GM12878 (cell line): ENCODE measurements around the gene RP2. TPM values are rescaled to one million over a fixed set of nuclear protein-coding genes. Genes with fewer than 3 reads are reported as not detected.

Experiments used
- ATAC-seq: fragments of 200-7000 bp; cut with Tn5 transposase; 3 replicates; pipeline ENCODE4 v1.9.1; 2020; ENCODE audit warnings: mild to moderate bottlenecking, moderate library complexity
- BruUV-seq: library from RNA; stranded (reverse); fragments of 400-500 nt; replicated peaks from 2 replicates; lab custom pipeline; 2021; lab: Mats Ljungman, UMichigan
- CTCF ChIA-PET: fragments of 300-600 bp; sonication (Branson Sonifier 250); formaldehyde crosslinking; extraction: SDS; loops from one replicate; lab custom pipeline; 2021; ENCODE audit warnings: inconsistent platforms; lab: Yijun Ruan, JAX
- POLR2A ChIA-PET: fragments of 350-600 bp; formaldehyde crosslinking; extraction: SDS; loops from one replicate; lab custom pipeline; 2021; ENCODE audit warnings: inconsistent platforms; lab: Charles Lee
- RAD21 ChIA-PET: fragments of 300-600 bp; sonication (Branson Sonifier 250); formaldehyde crosslinking; loops from one replicate; lab custom pipeline; 2023; ENCODE audit warnings: antibody characterized with exemption; ENCODE audit not compliant: unreplicated experiment; lab: Charles Lee
- SMC1A ChIA-PET: fragments of 300-600 bp; sonication (Branson Sonifier 250); formaldehyde crosslinking; loops from one replicate; lab custom pipeline; 2023; ENCODE audit not compliant: unreplicated experiment, uncharacterized antibody; lab: Charles Lee
- DNase-seq: peaks from one replicate; pipeline ENCODE4 v3.0.0-alpha.2; 2011; ENCODE audit warnings: low read depth, low spot score
- FAIRE-seq: peaks from 3 replicates; lab custom pipeline; 2011; peaks lifted over from hg19 to GRCh38; lab: Jason Lieb, UNC
- H2AFZ ChIP-seq: 2 replicates; pipeline ENCODE4 v1.6.0; 2011; ENCODE audit warnings: low read depth, low read length, control low read depth; ENCODE audit not compliant: control insufficient read depth
- H3K27ac ChIP-seq: 2 replicates; pipeline ENCODE4 v1.5.1; 2011; ENCODE audit warnings: control low read depth; ENCODE audit not compliant: control insufficient read depth, insufficient read depth
- H3K27me3 ChIP-seq, 2 experiments: replicated peaks in 1 of 2; 2 replicates each; pipeline versions ENCODE4 v1.6.0 to v1.6.1; 2011; ENCODE audit warnings: low read length in 1 of 2; ENCODE audit not compliant: control insufficient read depth in 2 of 2, insufficient read depth in 2 of 2
- H3K36me3 ChIP-seq, 2 experiments: 2 replicates each; pipeline ENCODE4 v1.5.1; 2011; ENCODE audit warnings: low read length in 1 of 2; ENCODE audit not compliant: control insufficient read depth in 2 of 2, insufficient read depth in 2 of 2
- H3K4me1 ChIP-seq: 2 replicates; pipeline ENCODE4 v1.6.1; 2011; ENCODE audit warnings: mild to moderate bottlenecking, low read length, moderate library complexity, mixed read lengths; ENCODE audit not compliant: control insufficient read depth, insufficient read depth
- H3K4me2 ChIP-seq: 2 replicates; pipeline ENCODE4 v1.6.0; 2011; ENCODE audit warnings: control low read depth; ENCODE audit not compliant: control insufficient read depth, insufficient read depth
- H3K4me3 ChIP-seq: fragments of 200-600 bp; sonication (generic); 2 replicates; pipeline ENCODE4 v1.5.1; 2016
- H3K79me2 ChIP-seq: 2 replicates; pipeline ENCODE4 v1.6.0; 2011; ENCODE audit warnings: low read length; ENCODE audit not compliant: control insufficient read depth, insufficient read depth
- H3K9ac ChIP-seq: 2 replicates; pipeline ENCODE4 v1.8.0; 2011; ENCODE audit warnings: low read length, control low read depth, mixed read lengths; ENCODE audit not compliant: control insufficient read depth, insufficient read depth
- H3K9me3 ChIP-seq: replicated peaks from 3 replicates; pipeline ENCODE4 v1.5.1; 2011; ENCODE audit warnings: mild to moderate bottlenecking, low read length; ENCODE audit not compliant: control insufficient read depth, insufficient read depth
- H4K20me1 ChIP-seq: 2 replicates; pipeline ENCODE4 v1.6.0; 2011; ENCODE audit not compliant: control insufficient read depth, insufficient read depth
- ATF7 ChIP-seq: fragments of 450-650 bp; IDR thresholded peaks from 2 replicates; pipeline ENCODE4 v1.6.1; 2016; ENCODE audit warnings: low read depth, mild to moderate bottlenecking
- BRCA1 ChIP-seq: IDR thresholded peaks from 2 replicates; pipeline ENCODE4 v1.6.1; 2011; ENCODE audit warnings: low read depth, low read length, improper control_type of control experiment
- CHD2 ChIP-seq: IDR thresholded peaks from 2 replicates; pipeline ENCODE4 v1.6.1; 2011; ENCODE audit warnings: low read depth, low read length, improper control_type of control experiment, borderline replicate concordance
- EGR1 ChIP-seq, 2 experiments: IDR thresholded peaks; 1 replicate in 1 of 2; 2 replicates in 1 of 2; pipeline ENCODE4 v1.6.1; 2011 to 2012; ENCODE audit warnings: low read depth in 2 of 2, low read length in 2 of 2, borderline replicate concordance in 1 of 2, mild to moderate bottlenecking in 1 of 2, moderate library complexity in 1 of 2
- ELK1 ChIP-seq: IDR thresholded peaks from 2 replicates; pipeline ENCODE4 v1.6.1; 2012; ENCODE audit warnings: low read depth, low read length, improper control_type of control experiment
- HDGF ChIP-seq: fragments of 450-650 bp; IDR thresholded peaks from 2 replicates; pipeline ENCODE4 v1.6.1; 2016; ENCODE audit warnings: antibody characterized with exemption
- MAX ChIP-seq: IDR thresholded peaks from 2 replicates; pipeline ENCODE4 v1.6.1; 2012; ENCODE audit warnings: low read depth, low read length, improper control_type of control experiment
- MEF2B ChIP-seq: fragments of 450-650 bp; IDR thresholded peaks from 2 replicates; pipeline ENCODE4 v1.6.1; 2018; ENCODE audit warnings: mild to moderate bottlenecking, moderate library complexity; ENCODE audit not compliant: partially characterized antibody, poor library complexity, severe bottlenecking
- MXI1 ChIP-seq: fragments of 150-350 bp; IDR thresholded peaks from 2 replicates; pipeline ENCODE4 v1.6.1; 2011; ENCODE audit warnings: low read depth, mild to moderate bottlenecking, inconsistent platforms, low read length, improper control_type of control experiment
- MYB ChIP-seq: fragments of 150-350 bp; IDR thresholded peaks from 2 replicates; pipeline ENCODE4 v1.6.1; 2014; ENCODE audit warnings: mild to moderate bottlenecking, low read depth, low read length, borderline replicate concordance
- MYC ChIP-seq: IDR thresholded peaks from 2 replicates; pipeline ENCODE4 v1.6.1; 2011; ENCODE audit warnings: mild to moderate bottlenecking, low read length, moderate library complexity, inconsistent platforms; ENCODE audit not compliant: insufficient read depth, insufficient replicate concordance, insufficient read length, severe bottlenecking
- NRF1 ChIP-seq: conservative IDR thresholded peaks from 2 replicates; pipeline ENCODE4 v1.6.1; 2011; ENCODE audit warnings: mild to moderate bottlenecking, low read depth, low read length, improper control_type of control experiment
- PAX8 ChIP-seq: fragments of 450-650 bp; IDR thresholded peaks from 2 replicates; pipeline ENCODE4 v1.6.1; 2017; ENCODE audit warnings: mild to moderate bottlenecking, moderate library complexity
- SIN3A ChIP-seq: IDR thresholded peaks from 2 replicates; pipeline ENCODE4 v1.6.1; 2012; ENCODE audit warnings: low read depth, low read length, improper control_type of control experiment
- SP1 ChIP-seq: IDR thresholded peaks from one replicate; pipeline ENCODE4 v1.6.1; 2011; ENCODE audit warnings: low read depth, low read length
- TCF12 ChIP-seq: IDR thresholded peaks from 2 replicates; pipeline ENCODE4 v1.6.1; 2011; ENCODE audit warnings: low read depth, mild to moderate bottlenecking, low read length
- YBX1 ChIP-seq: fragments of 450-650 bp; IDR thresholded peaks from 2 replicates; pipeline ENCODE4 v1.6.1; 2016; ENCODE audit warnings: antibody characterized with exemption
- ZNF622 ChIP-seq: fragments of 450-650 bp; IDR thresholded peaks from 2 replicates; pipeline ENCODE4 v1.6.1; 2017; ENCODE audit warnings: mild to moderate bottlenecking, inconsistent platforms
- in situ Hi-C: fragments of 300-500 bp; cut with MboI; formaldehyde crosslinking; loops from 9 replicates; pipeline ENCODE4 v1.14.3; 2018; ENCODE audit warnings: mixed read lengths
- intact Hi-C: fragments of 100-400 bp; cut with micrococcal nuclease; formaldehyde crosslinking; loops from one replicate; pipeline ENCODE4 v1.14.2; 2022; ENCODE audit not compliant: unreplicated experiment
- polyA plus RNA-seq, 11 experiments: library from polyadenylated mRNA; depleted of rRNA in 4 of 11; unstranded in 6 of 11; stranded (reverse) in 5 of 11; fragments of >200 nt; fragmentation: Nextera tagmentation in 4 of 11; fragmentation: Illumina TruSeq in 1 of 11; extraction: Ambion mirVana in 4 of 11; extraction: Trizol in 1 of 11; gene quantifications; 1 replicate in 1 of 11; 2 replicates in 10 of 11; pipeline versions ENCODE4 v1.2.1 to v1.2.3, GENCODE V29; 2011 to 2016; ENCODE audit warnings: inconsistent platforms in 2 of 11, missing spikeins in 2 of 11, low read depth in 1 of 11
- total RNA-seq, 4 experiments: library from RNA; depleted of rRNA in 3 of 4; stranded (reverse); fragments of >200 nt in 3 of 4; fragmentation: Illumina TruSeq in 1 of 4; extraction: Trizol in 1 of 4; gene quantifications; 2 replicates each; pipeline versions ENCODE4 v1.2.1 to v1.2.3, GENCODE V29; 2013 to 2021
- TF ChIP-seq, protein P1 (sequence below): fragments of 450-650 bp; formaldehyde crosslinking; IDR thresholded peaks from 2 replicates; pipeline ENCODE4 v1.4.0; 2022; ENCODE audit warnings: mild to moderate bottlenecking, moderate library complexity

Gene RP2
- total and polyA plus RNA-seq, 10 of the 15 experiments (the other 5 are each of a cell fraction or from before 2014, with no cell fraction given): 3.5 to 11.0 (median 5.7) TPM

DNA sequence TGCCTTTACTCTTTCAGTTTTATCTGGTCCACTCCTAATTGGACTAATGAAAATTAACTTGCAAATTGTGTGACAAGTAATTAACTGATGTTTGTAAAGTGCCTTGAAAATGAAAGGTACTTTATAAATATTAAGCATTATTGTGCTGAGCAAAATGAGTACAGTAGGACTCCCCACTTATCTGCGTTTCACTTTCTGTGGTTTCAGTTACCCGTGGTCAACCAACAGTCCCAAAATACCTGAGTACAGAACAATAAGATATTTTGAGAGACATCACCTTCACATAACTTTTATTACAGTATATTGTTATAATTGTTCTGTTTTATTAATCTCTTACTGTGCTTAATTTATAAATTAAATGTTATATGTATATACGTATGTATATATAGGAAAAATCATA is 48.0 kb downstream of the RP2 start (continued):
- no peak for TF ChIP-seq ELK1
- TF ChIP-seq MEF2B: peak; percentile 10
- TF ChIP-seq MYB: no peak
- TF ChIP-seq, protein P1, sequence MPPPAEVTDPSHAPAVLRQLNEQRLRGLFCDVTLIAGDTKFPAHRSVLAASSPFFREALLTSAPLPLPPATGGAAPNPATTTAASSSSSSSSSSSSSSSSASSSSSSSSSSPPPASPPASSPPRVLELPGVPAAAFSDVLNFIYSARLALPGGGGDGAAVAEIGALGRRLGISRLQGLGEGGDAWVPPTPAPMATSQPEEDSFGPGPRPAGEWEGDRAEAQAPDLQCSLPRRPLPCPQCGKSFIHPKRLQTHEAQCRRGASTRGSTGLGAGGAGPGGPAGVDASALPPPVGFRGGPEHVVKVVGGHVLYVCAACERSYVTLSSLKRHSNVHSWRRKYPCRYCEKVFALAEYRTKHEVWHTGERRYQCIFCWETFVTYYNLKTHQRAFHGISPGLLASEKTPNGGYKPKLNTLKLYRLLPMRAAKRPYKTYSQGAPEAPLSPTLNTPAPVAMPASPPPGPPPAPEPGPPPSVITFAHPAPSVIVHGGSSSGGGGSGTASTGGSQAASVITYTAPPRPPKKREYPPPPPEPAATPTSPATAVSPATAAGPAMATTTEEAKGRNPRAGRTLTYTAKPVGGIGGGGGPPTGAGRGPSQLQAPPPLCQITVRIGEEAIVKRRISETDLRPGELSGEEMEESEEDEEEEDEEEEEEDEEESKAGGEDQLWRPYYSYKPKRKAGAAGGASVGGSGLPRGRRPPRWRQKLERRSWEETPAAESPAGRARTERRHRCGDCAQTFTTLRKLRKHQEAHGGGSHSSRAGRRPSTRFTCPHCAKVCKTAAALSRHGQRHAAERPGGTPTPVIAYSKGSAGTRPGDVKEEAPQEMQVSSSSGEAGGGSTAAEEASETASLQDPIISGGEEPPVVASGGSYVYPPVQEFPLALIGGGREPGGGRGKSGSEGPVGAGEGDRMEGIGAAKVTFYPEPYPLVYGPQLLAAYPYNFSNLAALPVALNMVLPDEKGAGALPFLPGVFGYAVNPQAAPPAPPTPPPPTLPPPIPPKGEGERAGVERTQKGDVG (CRISPR knock-in tag): no peak
- TF ChIP-seq ATF7: no peak
- no peak for TF ChIP-seq BRCA1
- no peak for TF ChIP-seq HDGF
- TF ChIP-seq PAX8: no peak

DNA sequence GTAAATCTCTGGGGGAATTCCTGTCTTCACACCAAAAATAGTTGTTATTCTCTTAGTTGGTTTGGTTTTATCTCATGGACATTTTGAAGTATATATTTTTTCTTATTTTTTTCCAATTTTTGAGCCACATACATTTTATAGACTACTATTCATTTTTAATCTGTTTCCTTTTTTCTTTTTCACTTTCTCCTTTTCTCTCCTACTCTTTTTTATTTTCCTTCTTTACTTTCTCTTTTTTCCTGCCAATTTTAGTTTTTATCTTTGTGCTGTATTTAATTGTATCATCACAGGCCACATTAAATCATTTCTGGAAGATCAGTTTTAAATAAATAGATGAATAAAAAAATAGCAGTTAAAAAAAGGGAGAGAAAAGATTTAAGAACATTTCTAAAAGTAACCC is 61.4 kb downstream of the RP2 start:
- POLR2A ChIA-PET: no interaction called here
- H3K27ac ChIP-seq: no peak overlapping the region
- RAD21 ChIA-PET: no interaction called here
- no peak overlapping the region for H3K4me3 ChIP-seq
- no peak for ATAC-seq
- FAIRE-seq: no peak
- no peak overlapping the region for H3K9ac ChIP-seq
- no peaks in the 10 kb centered on the region for H3K4me1 ChIP-seq
- no peak overlapping the region for H2AFZ ChIP-seq
- no peaks in the 10 kb centered on the region for H3K79me2 ChIP-seq
- in situ Hi-C loops: no loop called here
- no peaks in the 10 kb centered on the region for H4K20me1 ChIP-seq
- no peak for DNase-seq
- no peaks in the 10 kb centered on the region for H3K27me3 ChIP-seq
- SMC1A ChIA-PET: no interaction called here
- TF ChIP-seq EGR1 (IDR thresholded peaks at IDR 0.05; ENCODE audit: borderline replicate concordance in 1 of 2, low read depth in 2 of 2, low read length in 2 of 2) (no peak), MYC (no peak), SP1 (no peak), SIN3A (no peak), CHD2 (no peak), MAX (no peak), MXI1 (no peak), ATF7 (no peak), YBX1 (no peak), ZNF622 (no peak), TCF12 (no peak), NRF1 (no peak)
- no peak overlapping the region for H3K4me2 ChIP-seq
- no TSS peak for BruUV-seq
- intact Hi-C loops: no loop called here
- no peaks in the 10 kb centered on the region for H3K36me3 ChIP-seq
- CTCF ChIA-PET: interaction anchor here (2.0 kb wide), 1 partner anchor 80 kb away, joined by 6 read pairs; no protein-coding TSS in a partner anchor
- H3K9me3 ChIP-seq: no peaks in the 10 kb centered on the region
